Activated CD8-positive, alpha-beta T cell treated with anti-CD3 and anti-CD28 coated beads for 36 hours (primary cell): Measurements from ENCODE around the gene GPATCH1. TPM values are rescaled to one million over a fixed set of nuclear protein-coding genes. Genes with fewer than 3 reads are reported as not detected.
"Not testable (repeated sequence)": the region's sequence is repeated elsewhere in the genome, so short reads cannot be mapped to it uniquely, and the experiment has no call there.

ENCODE experiments used
- ATAC-seq: fragments of 200-7000 bp; cut with Tn5 transposase; one replicate; pipeline ENCODE4 v1.10.0; 2021; ENCODE audit warnings: mild to moderate bottlenecking, moderate library complexity
- CTCF ChIA-PET: fragments of 350-600 bp; sonication (Branson Sonifier 250); formaldehyde crosslinking; loops from one replicate; lab custom pipeline; 2021; ENCODE audit warnings: antibody characterized with exemption; lab: Charles Lee
- POLR2A ChIA-PET: fragments of 350-600 bp; sonication (Branson Sonifier 250); formaldehyde crosslinking; loops from one replicate; lab custom pipeline; 2021; ENCODE audit warnings: antibody characterized with exemption; lab: Charles Lee
- DNase-seq: peaks from one replicate; pipeline ENCODE4 v3.0.0-alpha.2; 2020
- H3K27ac Mint-ChIP-seq: one replicate; pipeline ENCODE4 v1.8.0; 2021; ENCODE audit warnings: mild to moderate bottlenecking, mixed read lengths
- H3K27me3 Mint-ChIP-seq: one replicate; pipeline ENCODE4 v1.8.0; 2021; ENCODE audit warnings: mixed read lengths
- H3K36me3 Mint-ChIP-seq: one replicate; pipeline ENCODE4 v1.8.0; 2021; ENCODE audit warnings: low read depth, mixed read lengths
- H3K4me1 Mint-ChIP-seq: one replicate; pipeline ENCODE4 v1.8.0; 2021; ENCODE audit warnings: low read depth, mixed read lengths
- H3K4me3 Mint-ChIP-seq: one replicate; pipeline ENCODE4 v1.8.0; 2021; ENCODE audit warnings: mild to moderate bottlenecking, moderate library complexity, mixed read lengths
- H3K9me3 Mint-ChIP-seq: one replicate; pipeline ENCODE4 v1.8.0; 2021; ENCODE audit warnings: mixed read lengths
- CTCF ChIP-seq: fragments of 200-600 bp; IDR thresholded peaks from one replicate; pipeline ENCODE4 v1.8.0; 2022; ENCODE audit warnings: antibody characterized with exemption, mild to moderate bottlenecking
- intact Hi-C: fragments of 100-400 bp; cut with micrococcal nuclease; formaldehyde crosslinking; loops from one replicate; pipeline ENCODE4 v1.10.0; 2022
- total RNA-seq, 2 experiments: library from RNA; stranded (reverse); gene quantifications; one replicate each; pipeline ENCODE4 v1.2.3, GENCODE V29; 2021

GPATCH1 gene
- total RNA-seq, 2 experiments from 2014 or later, result 8.7 to 9.6 TPM

GRCh38 chr19:33039108-33039599 is 41.8 kb upstream of the GPATCH1 start:
- Mint-ChIP-seq H3K27me3 (no peaks in the 10 kb centered on the region), H3K27ac (no peak overlapping the region), H3K4me3 (no peak overlapping the region), H3K4me1 (peaks cover 8% of the 10 kb centered on the region), H3K9me3 (no peaks in the 10 kb centered on the region), H3K36me3 (peaks cover 3% of the 10 kb centered on the region)
- CTCF ChIA-PET, result no interaction called here
- no peak for DNase-seq
- no peak for ATAC-seq
- no peak for TF ChIP-seq CTCF
- POLR2A ChIA-PET, result interaction anchor here (0.6 kb wide), 1 partner anchor 689 kb away, joined by 3 read pairs; no protein-coding TSS in a partner anchor
- intact Hi-C loops, result no loop called here

- Mint-ChIP-seq H3K27ac (no peak overlapping the region), H3K4me3 (no peak overlapping the region), H3K4me1 (peaks cover 8% of the 10 kb centered on the region), H3K9me3 (no peaks in the 10 kb centered on the region), H3K36me3 (peaks cover 3% of the 10 kb centered on the region), H3K27me3 (no peaks in the 10 kb centered on the region)
- ChIA-PET POLR2A (interaction anchor here (0.6 kb wide), 1 partner anchor 690 kb away, joined by 3 read pairs; no protein-coding TSS in a partner anchor), CTCF (no interaction called here)
- TF ChIP-seq CTCF, result no peak
- ATAC-seq (no peak), DNase-seq (no peak)
- intact Hi-C loops, result no loop called here
Observed at GRCh38 chr19:33039815-33040214, 41.2 kb upstream of the GPATCH1 start.

- intact Hi-C loops, result no loop called here
- Mint-ChIP-seq H3K27ac (no peak overlapping the region), H3K4me1 (peaks cover 8% of the 10 kb centered on the region), H3K9me3 (no peaks in the 10 kb centered on the region), H3K27me3 (no peaks in the 10 kb centered on the region), H3K4me3 (no peak overlapping the region), H3K36me3 (peaks cover 3% of the 10 kb centered on the region)
- ATAC-seq, result no peak
- CTCF ChIA-PET, result no interaction called here
- DNase-seq, result no peak
- POLR2A ChIA-PET, result no interaction called here
- TF ChIP-seq CTCF, result no peak
Observed at GRCh38 chr19:33040994-33041827, 39.8 kb upstream of the GPATCH1 start.

GRCh38 chr19:33041828-33042160 is 39.2 kb upstream of the GPATCH1 start:
- DNase-seq, POLR2A ChIA-PET, H3K27ac Mint-ChIP-seq, H3K9me3 Mint-ChIP-seq, CTCF ChIA-PET, intact Hi-C loops, H3K4me1 Mint-ChIP-seq, H3K4me3 Mint-ChIP-seq, H3K36me3 Mint-ChIP-seq, ATAC-seq, H3K27me3 Mint-ChIP-seq: not testable (repeated sequence)

- no peak for TF ChIP-seq CTCF
- Mint-ChIP-seq H3K27me3 (no peaks in the 10 kb centered on the region), H3K9me3 (no peaks in the 10 kb centered on the region), H3K27ac (no peak overlapping the region), H3K4me1 (no peaks in the 10 kb centered on the region), H3K4me3 (no peak overlapping the region), H3K36me3 (no peaks in the 10 kb centered on the region)
- DNase-seq (no peak), ATAC-seq (no peak)
- intact Hi-C loops, result no loop called here
- ChIA-PET POLR2A (no interaction called here), CTCF (no interaction called here)
Observed at GRCh38 chr19:33047422-33047821, 33.6 kb upstream of the GPATCH1 start.
